ENCODE data around the gene ADORA2A. TPM values are rescaled to one million over a fixed set of nuclear protein-coding genes. Genes with fewer than 3 reads are reported as not detected.

Gene ADORA2A
- total RNA-seq, 6 experiments from 2014 or later, result 2.0 to 7.7 (median 3.6) TPM

DNA sequence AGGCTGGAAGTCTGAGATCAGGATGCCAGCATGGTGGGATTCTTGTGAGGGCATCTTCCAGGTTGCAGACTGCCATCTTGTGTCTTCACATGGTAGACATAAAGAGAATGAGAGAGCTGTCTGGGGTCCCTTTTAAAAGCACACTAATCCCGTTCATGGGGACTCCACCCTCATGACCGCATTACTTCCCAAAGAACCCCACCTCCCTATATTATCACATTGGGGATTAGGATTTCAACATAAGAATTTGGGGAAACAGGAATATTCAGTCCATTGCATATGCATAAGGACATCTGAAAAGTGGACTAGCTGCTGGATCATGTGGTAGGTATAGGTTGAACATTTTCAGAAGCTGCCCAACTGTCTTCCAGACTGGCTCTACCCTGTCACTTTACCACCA is 33.1 kb upstream of the ADORA2A start:
- TF ChIP-seq, protein P1, sequence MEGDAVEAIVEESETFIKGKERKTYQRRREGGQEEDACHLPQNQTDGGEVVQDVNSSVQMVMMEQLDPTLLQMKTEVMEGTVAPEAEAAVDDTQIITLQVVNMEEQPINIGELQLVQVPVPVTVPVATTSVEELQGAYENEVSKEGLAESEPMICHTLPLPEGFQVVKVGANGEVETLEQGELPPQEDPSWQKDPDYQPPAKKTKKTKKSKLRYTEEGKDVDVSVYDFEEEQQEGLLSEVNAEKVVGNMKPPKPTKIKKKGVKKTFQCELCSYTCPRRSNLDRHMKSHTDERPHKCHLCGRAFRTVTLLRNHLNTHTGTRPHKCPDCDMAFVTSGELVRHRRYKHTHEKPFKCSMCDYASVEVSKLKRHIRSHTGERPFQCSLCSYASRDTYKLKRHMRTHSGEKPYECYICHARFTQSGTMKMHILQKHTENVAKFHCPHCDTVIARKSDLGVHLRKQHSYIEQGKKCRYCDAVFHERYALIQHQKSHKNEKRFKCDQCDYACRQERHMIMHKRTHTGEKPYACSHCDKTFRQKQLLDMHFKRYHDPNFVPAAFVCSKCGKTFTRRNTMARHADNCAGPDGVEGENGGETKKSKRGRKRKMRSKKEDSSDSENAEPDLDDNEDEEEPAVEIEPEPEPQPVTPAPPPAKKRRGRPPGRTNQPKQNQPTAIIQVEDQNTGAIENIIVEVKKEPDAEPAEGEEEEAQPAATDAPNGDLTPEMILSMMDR (IDR thresholded peaks at IDR 0.05), result no peak
- no peak for TF ChIP-seq POLR2A (IDR thresholded peaks at IDR 0.05)
- Histone ChIP-seq H3K4me3 (no peak overlapping the region), H3K27ac (no peak overlapping the region), H3K9me3 (no peaks in the 10 kb centered on the region), H3K27me3 (no peaks in the 10 kb centered on the region), H3K4me1 (peaks cover 0 to 5% (median 0%) of the 10 kb centered on the region in 4 donors), H3K36me3 (peaks cover 0 to 18% (median 3%) of the 10 kb centered on the region in 4 donors)
- intact Hi-C loops (cut with DNase I), result no loop called here
- no peak for DNase-seq
- no peak for ATAC-seq
- WGBS (ENCODE audit: insufficient coverage, low coverage, low lambda C conversion rate, missing lambda C conversion rate), result 92% methylated on average over 2 of the region's 2 CpGs

DNA sequence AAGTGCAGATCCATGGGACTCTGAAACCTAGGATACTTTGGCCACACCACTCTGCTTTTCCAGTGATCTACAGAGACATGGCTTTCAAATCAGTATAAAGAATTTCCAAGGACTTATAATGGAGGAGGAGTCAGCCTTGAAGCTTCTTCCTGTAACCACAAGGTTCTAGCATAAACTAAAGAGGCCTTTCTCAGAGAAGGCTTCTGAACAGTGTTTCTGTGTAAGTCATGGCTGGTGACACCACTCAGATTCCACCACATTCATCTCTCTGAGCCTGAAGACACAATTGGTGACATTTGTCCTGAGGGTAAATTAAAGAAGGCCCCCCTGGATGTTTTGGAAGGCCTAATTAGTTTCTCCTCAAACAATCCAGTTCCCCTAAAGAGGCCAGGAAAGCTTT is 29.0 kb upstream of the ADORA2A start:
- Histone ChIP-seq H3K4me1 (peaks cover 0 to 5% (median 2%) of the 10 kb centered on the region in 4 donors), H3K27me3 (no peaks in the 10 kb centered on the region), H3K36me3 (peaks cover 0 to 18% (median 3%) of the 10 kb centered on the region in 4 donors), H3K27ac (no peak overlapping the region), H3K4me3 (no peak overlapping the region), H3K9me3 (no peaks in the 10 kb centered on the region)
- DNase-seq (no peak), ATAC-seq (no peak)
- TF ChIP-seq, protein P1 (IDR thresholded peaks at IDR 0.05), result no peak
- no peak for TF ChIP-seq POLR2A (IDR thresholded peaks at IDR 0.05)
- intact Hi-C loops (cut with DNase I), result no loop called here

DNA sequence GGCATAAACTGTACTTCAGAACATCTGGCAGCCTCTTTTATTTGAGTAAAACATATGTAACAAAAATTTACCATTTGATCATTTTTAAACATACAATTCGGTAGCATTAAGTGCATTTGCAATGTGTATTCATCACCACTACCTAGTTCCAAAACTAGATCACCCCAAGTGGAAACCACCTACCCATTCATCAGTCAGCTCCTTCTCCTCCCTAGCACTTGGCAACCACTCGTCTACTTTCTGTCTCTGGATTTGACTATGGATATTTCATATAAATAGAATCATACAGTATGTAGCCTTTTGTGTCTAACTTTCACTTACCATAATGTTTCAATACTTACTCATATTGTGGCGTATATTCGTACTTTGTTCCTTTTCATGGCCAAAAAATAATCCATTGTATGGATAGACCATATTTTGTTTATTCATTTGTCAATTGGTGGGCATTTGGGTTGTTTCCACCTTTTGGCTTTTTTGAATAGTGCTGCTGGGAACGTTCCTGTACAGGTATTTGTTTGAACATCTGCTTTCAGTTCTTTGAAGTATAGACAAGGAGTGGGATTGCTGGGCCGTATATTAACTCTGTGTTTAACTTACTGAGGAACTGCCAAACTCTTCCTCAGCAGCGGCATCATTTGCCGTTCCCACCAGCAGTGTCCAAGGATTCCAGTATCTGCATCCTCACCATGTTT is 27.2 kb upstream of the ADORA2A start:
- no peak for TF ChIP-seq POLR2A (IDR thresholded peaks at IDR 0.05)
- TF ChIP-seq, protein P1 (IDR thresholded peaks at IDR 0.05), result no peak
- 69% methylated on average over 6 of the region's 8 CpGs for WGBS (ENCODE audit: insufficient coverage, low coverage, low lambda C conversion rate, missing lambda C conversion rate)
- no peak overlapping the region for H3K4me3 ChIP-seq
- peaks cover 0 to 23% (median 5%) of the 10 kb centered on the region in 4 donors for H3K36me3 ChIP-seq
- H3K27me3 ChIP-seq, result no peaks in the 10 kb centered on the region
- DNase-seq (no peak), ATAC-seq (no peak)
- intact Hi-C loops (cut with DNase I), result no loop called here
- H3K27ac ChIP-seq, result peak overlapping the region in 1 of 3 donors; percentile 55
- no peaks in the 10 kb centered on the region for H3K9me3 ChIP-seq
- peaks cover 0 to 5% (median 2%) of the 10 kb centered on the region in 4 donors for H3K4me1 ChIP-seq

DNA sequence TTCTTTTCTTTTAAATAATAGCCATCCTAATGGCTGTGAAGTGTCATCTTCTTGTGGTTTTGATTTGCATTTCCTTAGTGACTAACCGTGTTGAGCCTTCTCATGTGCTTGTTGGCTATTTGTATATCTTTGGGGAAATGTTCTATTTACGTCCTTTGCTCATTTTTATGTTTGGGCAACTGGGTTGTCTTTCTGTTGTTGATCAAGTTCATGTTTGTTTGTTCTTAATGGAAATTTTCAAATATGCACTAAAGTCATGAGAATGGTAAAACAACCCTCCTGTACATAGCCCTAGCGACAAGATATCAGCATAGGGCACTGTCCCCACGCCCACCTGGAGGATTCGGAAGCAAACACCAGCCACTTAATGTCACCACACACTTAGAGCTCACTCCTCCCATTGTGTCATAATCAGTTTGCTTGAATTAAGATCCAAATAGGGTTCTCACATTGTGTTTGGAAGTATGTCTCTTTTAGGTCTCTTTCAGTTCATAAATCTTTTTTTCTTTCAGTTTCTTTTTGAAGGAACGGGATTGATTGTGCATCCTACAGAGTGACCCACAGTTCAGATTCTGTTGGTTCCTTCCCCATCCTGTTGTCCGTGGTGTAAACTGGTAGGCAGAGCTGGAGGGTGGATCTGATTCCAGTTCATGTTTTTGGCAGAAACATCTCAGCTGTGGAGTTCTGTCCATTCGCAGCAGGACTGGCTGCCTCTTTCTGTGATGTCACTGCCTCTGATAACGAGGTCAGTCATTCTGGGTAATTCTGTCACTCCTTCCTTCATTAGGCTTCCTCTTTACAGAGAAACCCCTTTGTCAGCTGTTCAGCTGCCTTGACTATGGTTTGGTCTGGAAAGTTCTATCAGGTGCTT is 26.4 kb upstream of the ADORA2A start:
- H3K27me3 ChIP-seq, result no peaks in the 10 kb centered on the region
- intact Hi-C loops (cut with DNase I), result no loop called here
- H3K9me3 ChIP-seq, result no peaks in the 10 kb centered on the region
- ATAC-seq (peak; percentile 12 to 56 (median 38)), DNase-seq (no peak)
- no peak overlapping the region for H3K4me3 ChIP-seq
- no peak for TF ChIP-seq POLR2A (IDR thresholded peaks at IDR 0.05)
- TF ChIP-seq, protein P1 (IDR thresholded peaks at IDR 0.05), result no peak
- peaks cover 0 to 5% (median 2%) of the 10 kb centered on the region in 4 donors for H3K4me1 ChIP-seq
- H3K36me3 ChIP-seq, result peaks cover 0 to 18% (median 5%) of the 10 kb centered on the region in 4 donors
- WGBS (ENCODE audit: insufficient coverage, low coverage, low lambda C conversion rate, missing lambda C conversion rate), result 53% methylated on average over 8 of the region's 9 CpGs
- peak overlapping the region; percentile 33 to 55 (median 48) for H3K27ac ChIP-seq
